T-cell (primary cell): Measurements from ENCODE around the gene PGRMC2. TPM values are rescaled to one million over a fixed set of nuclear protein-coding genes. Genes with fewer than 3 reads are reported as not detected.

Experiments used
- ATAC-seq, 4 experiments: fragments of 200-7000 bp in 3 of 4; fragments of 150-1000 bp in 1 of 4; cut with Tn5 transposase; replicated peaks in 1 of 4; 1 replicate in 3 of 4; 2 replicates in 1 of 4; pipeline ENCODE4 v1.10.0; 2021; ENCODE audit warnings: moderate library complexity in 3 of 4, mild to moderate bottlenecking in 2 of 4, moderate number of reproducible peaks in 1 of 4
- CTCF ChIA-PET, 2 donors: fragments of 300-600 bp; sonication (Branson Sonifier 250); formaldehyde crosslinking; loops; one replicate each; lab custom pipeline; 2022; ENCODE audit warnings: antibody characterized with exemption in 2 of 2; lab: Charles Lee
- POLR2A ChIA-PET, 2 donors: fragments of 300-600 bp; sonication (Branson Sonifier 250); formaldehyde crosslinking; loops; one replicate each; lab custom pipeline; 2022; ENCODE audit warnings: antibody characterized with exemption in 2 of 2; lab: Charles Lee
- DNase-seq, 35 experiments: peaks; one replicate each; pipeline versions ENCODE4 v3.0.0 to v3.0.0-alpha.2; 2013 to 2023
- H3K27ac ChIP-seq: one replicate; pipeline ENCODE4 v1.5.1; 2013; ENCODE audit warnings: low read length
- H3K27me3 ChIP-seq, 2 experiments: replicated peaks in 1 of 2; 1 replicate in 1 of 2; 2 replicates in 1 of 2; pipeline versions ENCODE4 v1.6.1 to v1.7.0; 2013; ENCODE audit warnings: low read length in 1 of 2, mixed read lengths in 1 of 2; ENCODE audit not compliant: control insufficient read depth in 2 of 2, insufficient read depth in 2 of 2; ENCODE audit errors: extremely low read depth in 1 of 2
- H3K36me3 ChIP-seq, 2 donors: 1 replicate in 1 of 2; 2 replicates in 1 of 2; pipeline versions ENCODE4 v1.6.1 to v1.7.0; 2013; ENCODE audit warnings: low read length in 1 of 2; ENCODE audit not compliant: control insufficient read depth in 2 of 2, insufficient read depth in 1 of 2; ENCODE audit errors: extremely low read depth in 1 of 2
- H3K4me1 ChIP-seq, 2 experiments: 1 replicate in 1 of 2; 2 replicates in 1 of 2; pipeline versions ENCODE4 v1.6.1 to v1.7.0; 2013; ENCODE audit warnings: low read length in 2 of 2, mixed read lengths in 1 of 2; ENCODE audit not compliant: insufficient read depth in 2 of 2, control insufficient read depth in 1 of 2; ENCODE audit errors: extremely low read depth in 1 of 2
- H3K4me3 ChIP-seq, 2 donors: 1 replicate in 1 of 2; 2 replicates in 1 of 2; pipeline versions ENCODE4 v1.5.1 to v1.7.0; 2013; ENCODE audit warnings: mild to moderate bottlenecking in 2 of 2, low read length in 1 of 2, moderate library complexity in 1 of 2; ENCODE audit not compliant: control insufficient read depth in 1 of 2; ENCODE audit errors: extremely low read depth in 1 of 2
- H3K9me3 ChIP-seq: 2 replicates; pipeline ENCODE4 v1.7.0; 2013
- H3K27ac Mint-ChIP-seq, 2 donors: one replicate each; pipeline ENCODE4 v1.8.0; 2020 to 2021; ENCODE audit warnings: mild to moderate bottlenecking in 2 of 2, mixed read lengths in 2 of 2
- H3K27me3 Mint-ChIP-seq, 2 donors: one replicate each; pipeline ENCODE4 v1.8.0; 2021 to 2022; ENCODE audit warnings: mixed read lengths in 2 of 2
- H3K36me3 Mint-ChIP-seq: one replicate; pipeline ENCODE4 v1.8.0; 2021; ENCODE audit warnings: mixed read lengths
- H3K4me1 Mint-ChIP-seq, 3 donors: one replicate each; pipeline ENCODE4 v1.8.0; 2020 to 2022; ENCODE audit warnings: mixed read lengths in 3 of 3, mild to moderate bottlenecking in 1 of 3
- H3K4me3 Mint-ChIP-seq, 3 donors: one replicate each; pipeline ENCODE4 v1.8.0; 2020 to 2022; ENCODE audit warnings: mild to moderate bottlenecking in 3 of 3, mixed read lengths in 3 of 3, moderate library complexity in 3 of 3
- H3K9me3 Mint-ChIP-seq, 3 donors: one replicate each; pipeline ENCODE4 v1.8.0; 2020 to 2022; ENCODE audit warnings: mixed read lengths in 3 of 3
- WGBS: methylation state at CpG from one replicate; pipeline ENCODE4 v1.1.5; 2013; ENCODE audit warnings: missing lambda C conversion rate; ENCODE audit not compliant: insufficient coverage; 5-methylcytosine and 5-hydroxymethylcytosine counted together
- total RNA-seq, 35 experiments: library from RNA in 6 of 35; stranded (reverse) in 6 of 35; fragments of 120-200 nt in 1 of 35; gene quantifications; one replicate each; pipeline versions ENCODE4 v1.2.1 to v1.2.4 and lab custom pipeline; 2013 to 2026

Gene PGRMC2
- total RNA-seq, 5 donors from 2014 or later (not counting 1 experiment from before 2014, with no cell fraction given): 29.5 to 64.2 (median 35.4) TPM

- DNase-seq (no peak), ATAC-seq (no peak)
- Mint-ChIP-seq H3K27ac (no peak overlapping the region), H3K4me1 (peaks cover 1 to 9% (median 2%) of the 10 kb centered on the region in 3 donors), H3K4me3 (no peak overlapping the region), H3K27me3 (no peaks in the 10 kb centered on the region), H3K36me3 (peaks cover 20% of the 10 kb centered on the region), H3K9me3 (no peaks in the 10 kb centered on the region)
- ChIA-PET CTCF (no interaction called here), POLR2A (no interaction called here)
- peaks cover 0 to 3% of the 10 kb centered on the region in 2 experiments for H3K27me3 ChIP-seq
- H3K4me1 ChIP-seq: peaks cover 0 to under 1% of the 10 kb centered on the region in 2 experiments
- H3K27ac ChIP-seq: no peak overlapping the region
- no CpG with 5 or more reads among the region's 3 CpGs for WGBS
- no peaks in the 10 kb centered on the region for H3K9me3 ChIP-seq
- H3K36me3 ChIP-seq: no peaks in the 10 kb centered on the region
- H3K4me3 ChIP-seq: no peak overlapping the region
These were observed 6.9 kb upstream of the PGRMC2 start for GRCh38 chr4:128294464-128294863.

- no peak for DNase-seq
- no peak for ATAC-seq
These were observed 4.7 kb upstream of the PGRMC2 start for GRCh38 chr4:128292349-128292748.

GRCh38 chr4:128291096-128291495 is 3.5 kb upstream of the PGRMC2 start:
- H3K9me3 ChIP-seq: no peaks in the 10 kb centered on the region
- H3K27me3 ChIP-seq: peaks cover 0 to 3% of the 10 kb centered on the region in 2 experiments
- Mint-ChIP-seq H3K9me3 (no peaks in the 10 kb centered on the region), H3K4me1 (peaks cover 15 to 28% (median 16%) of the 10 kb centered on the region in 3 donors), H3K27me3 (no peaks in the 10 kb centered on the region), H3K36me3 (peaks cover 6% of the 10 kb centered on the region), H3K4me3 (no peak overlapping the region), H3K27ac (peak overlapping the region in 1 of 2 donors; percentile 11)
- H3K4me1 ChIP-seq: peaks cover 16 to 18% of the 10 kb centered on the region in 2 experiments
- ChIA-PET POLR2A (no interaction called here), CTCF (no interaction called here)
- H3K36me3 ChIP-seq: no peaks in the 10 kb centered on the region
- no peak overlapping the region for H3K4me3 ChIP-seq
- ATAC-seq: no peak
- DNase-seq: no peak
- H3K27ac ChIP-seq: no peak overlapping the region
- no CpG with 5 or more reads among the region's 2 CpGs for WGBS

More at GRCh38 chr4:128292349-128292748, 4.7 kb upstream of the PGRMC2 start:
- no peaks in the 10 kb centered on the region for H3K9me3 ChIP-seq
- no peaks in the 10 kb centered on the region for H3K36me3 ChIP-seq
- H3K4me3 ChIP-seq: no peak overlapping the region
- H3K4me1 ChIP-seq: peaks cover 8% of the 10 kb centered on the region in 2 experiments
- CTCF ChIA-PET: no interaction called here
- H3K27ac ChIP-seq: no peak overlapping the region
- H3K4me1 Mint-ChIP-seq: peaks cover 9 to 19% (median 9%) of the 10 kb centered on the region in 3 donors
- peaks cover 0 to 3% of the 10 kb centered on the region in 2 experiments for H3K27me3 ChIP-seq
- H3K9me3 Mint-ChIP-seq: no peaks in the 10 kb centered on the region
- H3K27me3 Mint-ChIP-seq: no peaks in the 10 kb centered on the region
- 100% methylated on average over 1 of the region's 2 CpGs for WGBS
- H3K4me3 Mint-ChIP-seq: no peak overlapping the region
- H3K27ac Mint-ChIP-seq: no peak overlapping the region
- peaks cover 12% of the 10 kb centered on the region for H3K36me3 Mint-ChIP-seq
- POLR2A ChIA-PET: interaction anchor here in 1 of 2 donors (0.7 kb wide), 1 partner anchor 64 kb away, joined by 7 read pairs; no protein-coding TSS in a partner anchor

GRCh38 chr4:128290526-128290925 is 2.9 kb upstream of the PGRMC2 start:
- CTCF ChIA-PET: no interaction called here
- DNase-seq: no peak
- peaks cover 21 to 34% (median 22%) of the 10 kb centered on the region in 3 donors for H3K4me1 Mint-ChIP-seq
- peaks cover 6% of the 10 kb centered on the region for H3K36me3 Mint-ChIP-seq
- ATAC-seq: no peak
- WGBS: 100% methylated on average over 3 of the region's 3 CpGs
- H3K9me3 Mint-ChIP-seq: no peaks in the 10 kb centered on the region
- Histone ChIP-seq H3K9me3 (no peaks in the 10 kb centered on the region), H3K36me3 (no peaks in the 10 kb centered on the region), H3K27me3 (peaks cover 0 to 3% of the 10 kb centered on the region in 2 experiments), H3K27ac (no peak overlapping the region), H3K4me3 (no peak overlapping the region), H3K4me1 (peaks cover 18 to 22% of the 10 kb centered on the region in 2 experiments)
- H3K4me3 Mint-ChIP-seq: no peak overlapping the region
- H3K27me3 Mint-ChIP-seq: no peaks in the 10 kb centered on the region
- no peak overlapping the region for H3K27ac Mint-ChIP-seq
- POLR2A ChIA-PET: no interaction called here

GRCh38 chr4:128289523-128290158 is 2.0 kb upstream of the PGRMC2 start:
- ATAC-seq: no peak
- CTCF ChIA-PET: interaction anchor here in 1 of 2 donors (0.6 kb wide), 1 partner anchor 319 kb away, joined by 5 read pairs; no protein-coding TSS in a partner anchor
- H3K27ac ChIP-seq: no peak overlapping the region
- H3K9me3 ChIP-seq: no peaks in the 10 kb centered on the region
- Mint-ChIP-seq H3K27me3 (no peaks in the 10 kb centered on the region), H3K9me3 (no peaks in the 10 kb centered on the region), H3K36me3 (peaks cover 3% of the 10 kb centered on the region), H3K27ac (peak overlapping the region in 1 of 2 donors; percentile 11), H3K4me3 (no peak overlapping the region), H3K4me1 (peaks cover 30 to 42% (median 30%) of the 10 kb centered on the region in 3 donors)
- POLR2A ChIA-PET: no interaction called here
- H3K36me3 ChIP-seq: peaks cover 0 to 4% of the 10 kb centered on the region in 2 donors
- H3K27me3 ChIP-seq: peaks cover 0 to 3% of the 10 kb centered on the region in 2 experiments
- no CpG with 5 or more reads among the region's 2 CpGs for WGBS
- H3K4me3 ChIP-seq: no peak overlapping the region
- H3K4me1 ChIP-seq: peaks cover 22 to 25% of the 10 kb centered on the region in 2 experiments
- no peak for DNase-seq

GRCh38 chr4:128288689-128289106 is 1.1 kb upstream of the PGRMC2 start:
- Histone ChIP-seq H3K9me3 (no peaks in the 10 kb centered on the region), H3K4me3 (peak overlapping the region; percentile 51 to 88), H3K27ac (peak overlapping the region; percentile 98), H3K27me3 (peaks cover 0 to 3% of the 10 kb centered on the region in 2 experiments), H3K36me3 (peaks cover 0 to 4% of the 10 kb centered on the region in 2 donors), H3K4me1 (peaks cover 22 to 25% of the 10 kb centered on the region in 2 experiments)
- peak in 33 of 35 experiments; percentile 14 to 85 (median 52) for DNase-seq
- Mint-ChIP-seq H3K4me3 (peak overlapping the region; percentile 81 to 86 (median 86)), H3K4me1 (peaks cover 34 to 47% (median 36%) of the 10 kb centered on the region in 3 donors), H3K27ac (peak overlapping the region; percentile 86 to 94), H3K36me3 (peaks cover 3% of the 10 kb centered on the region), H3K9me3 (no peaks in the 10 kb centered on the region), H3K27me3 (no peaks in the 10 kb centered on the region)
- ChIA-PET CTCF (interaction anchor here in 1 of 2 donors (0.7 to 1.0 kb wide), 2 partner anchors 25 to 526 kb away, joined by 3 to 6 read pairs; no protein-coding TSS in a partner anchor), POLR2A (interaction anchor here (0.7 to 1.0 kb wide), 3 partner anchors 103 to 805 kb away, joined by 3 to 5 read pairs (median 3); no protein-coding TSS in a partner anchor)
- ATAC-seq: peak in 1 of 4 experiments; percentile 55
- WGBS: 2% methylated on average over 9 of the region's 13 CpGs
